Prostate gland (tissue), 2 donors: ENCODE measurements around the gene EXOC5. TPM values are rescaled to one million over a fixed set of nuclear protein-coding genes. Genes with fewer than 3 reads are reported as not detected.
"Not testable (repeated sequence)": the region's sequence is repeated elsewhere in the genome, so short reads cannot be mapped to it uniquely, and the experiment has no call there.

ENCODE experiments used
- DNase-seq: peaks from one replicate; pipeline ENCODE4 v3.0.0-alpha.2; 2019; ENCODE audit warnings: low spot score
- H3K27ac ChIP-seq, 2 donors: fragments of 200-600 bp; sonication (generic); 2 replicates each; pipeline ENCODE4 v1.5.1; 2017 to 2019
- H3K27me3 ChIP-seq: fragments of 200-600 bp; sonication (generic); replicated peaks from 2 replicates; pipeline ENCODE4 v1.5.1; 2019; ENCODE audit not compliant: insufficient read depth
- H3K36me3 ChIP-seq, 2 donors: fragments of 200-600 bp; sonication (generic); 1 replicate in 1 of 2; 2 replicates in 1 of 2; pipeline versions ENCODE4 v1.5.1 to v1.8.1; 2017 to 2019
- H3K4me1 ChIP-seq: fragments of 200-600 bp; sonication (generic); replicated peaks from 2 replicates; pipeline ENCODE4 v1.5.1; 2019
- H3K4me3 ChIP-seq, 2 donors: fragments of 200-600 bp; sonication (generic); 2 replicates each; pipeline ENCODE4 v1.5.1; 2017 to 2019
- H3K9me3 ChIP-seq: fragments of 200-600 bp; sonication (generic); 2 replicates; pipeline ENCODE4 v1.5.1; 2017
- POLR2A ChIP-seq: fragments of 450-650 bp; IDR thresholded peaks from one replicate; pipeline ENCODE4 v1.6.1; 2016; ENCODE audit warnings: antibody characterized with exemption, mild to moderate bottlenecking
- POLR2AphosphoS5 ChIP-seq: sonication (generic); formaldehyde crosslinking; IDR thresholded peaks from one replicate; pipeline ENCODE4 v1.6.1; 2017; ENCODE audit warnings: antibody characterized with exemption
- WGBS: methylation state at CpG from one replicate; pipeline ENCODE4 v1.1.5; 2018; 5-methylcytosine and 5-hydroxymethylcytosine counted together
- intact Hi-C: fragments of 100-400 bp; cut with DNase I; formaldehyde crosslinking; loops from one replicate; pipeline ENCODE4 v1.14.2; 2022
- total RNA-seq, 2 donors: library from RNA; depleted of rRNA; stranded (reverse); fragments of >200 nt; gene quantifications; one replicate each; pipeline ENCODE4 v1.1.0, GENCODE V29; 2016
- TF ChIP-seq, protein P1 (sequence below), 4 experiments: fragments of 200-600 bp in 2 of 4; fragments of 450-650 bp in 2 of 4; sonication (generic) in 2 of 4; IDR thresholded peaks; 1 replicate in 3 of 4; 2 replicates in 1 of 4; pipeline ENCODE4 v1.5.1; 2016 to 2019; ENCODE audit warnings: antibody characterized with exemption in 4 of 4, mild to moderate bottlenecking in 2 of 4, moderate library complexity in 2 of 4

EXOC5 gene
- total RNA-seq, 2 donors from 2014 or later, result 27.4 to 48.7 TPM

DNA sequence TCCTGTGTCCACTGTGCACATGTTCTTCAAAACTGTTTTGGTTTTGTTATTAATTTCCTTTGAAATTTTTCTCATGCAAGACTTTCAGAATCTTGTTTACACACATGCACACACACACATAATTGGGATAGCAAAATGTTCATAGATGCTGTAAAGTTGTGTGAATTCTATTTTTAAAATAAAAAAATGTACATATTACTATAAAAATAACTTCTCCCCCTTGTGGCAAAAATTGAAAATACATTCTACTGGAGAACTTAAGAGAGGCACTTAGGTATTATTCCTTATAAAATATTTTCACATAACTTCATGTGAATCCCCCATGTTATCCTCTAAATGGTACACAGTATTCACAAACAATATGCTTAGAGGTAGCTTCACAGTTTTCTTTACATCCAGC lies 66.0 kb downstream of the EXOC5 start:
- H3K4me3 ChIP-seq, H3K27me3 ChIP-seq, H3K4me1 ChIP-seq, H3K27ac ChIP-seq, H3K9me3 ChIP-seq, intact Hi-C loops, H3K36me3 ChIP-seq, DNase-seq: not testable (repeated sequence)
- TF ChIP-seq, protein P1, sequence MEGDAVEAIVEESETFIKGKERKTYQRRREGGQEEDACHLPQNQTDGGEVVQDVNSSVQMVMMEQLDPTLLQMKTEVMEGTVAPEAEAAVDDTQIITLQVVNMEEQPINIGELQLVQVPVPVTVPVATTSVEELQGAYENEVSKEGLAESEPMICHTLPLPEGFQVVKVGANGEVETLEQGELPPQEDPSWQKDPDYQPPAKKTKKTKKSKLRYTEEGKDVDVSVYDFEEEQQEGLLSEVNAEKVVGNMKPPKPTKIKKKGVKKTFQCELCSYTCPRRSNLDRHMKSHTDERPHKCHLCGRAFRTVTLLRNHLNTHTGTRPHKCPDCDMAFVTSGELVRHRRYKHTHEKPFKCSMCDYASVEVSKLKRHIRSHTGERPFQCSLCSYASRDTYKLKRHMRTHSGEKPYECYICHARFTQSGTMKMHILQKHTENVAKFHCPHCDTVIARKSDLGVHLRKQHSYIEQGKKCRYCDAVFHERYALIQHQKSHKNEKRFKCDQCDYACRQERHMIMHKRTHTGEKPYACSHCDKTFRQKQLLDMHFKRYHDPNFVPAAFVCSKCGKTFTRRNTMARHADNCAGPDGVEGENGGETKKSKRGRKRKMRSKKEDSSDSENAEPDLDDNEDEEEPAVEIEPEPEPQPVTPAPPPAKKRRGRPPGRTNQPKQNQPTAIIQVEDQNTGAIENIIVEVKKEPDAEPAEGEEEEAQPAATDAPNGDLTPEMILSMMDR (IDR thresholded peaks at IDR 0.05), result peak in 1 of 4 experiments; percentile 19

DNA sequence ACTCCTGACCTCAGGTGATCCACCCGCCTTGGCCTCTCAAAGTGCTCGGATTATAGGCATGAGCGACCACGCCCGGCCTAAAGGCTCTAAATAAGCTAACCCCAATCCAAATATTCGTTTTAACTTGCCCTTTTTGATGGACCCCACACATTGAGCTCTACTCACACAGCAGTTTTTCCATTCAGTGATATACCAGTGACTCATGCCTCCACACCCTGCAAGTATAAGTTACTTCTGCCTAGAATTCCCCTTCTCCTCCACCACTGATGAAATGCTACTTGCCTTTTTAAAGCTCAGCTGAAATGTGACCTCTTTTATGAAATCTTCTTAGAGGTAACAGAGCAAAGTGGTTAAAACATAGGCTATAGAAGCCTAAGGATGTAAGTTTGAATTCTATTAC lies 68.8 kb downstream of the EXOC5 start:
- no peaks in the 10 kb centered on the region for H3K36me3 ChIP-seq
- no peak overlapping the region for H3K27ac ChIP-seq
- no peaks in the 10 kb centered on the region for H3K27me3 ChIP-seq
- H3K9me3 ChIP-seq, result no peaks in the 10 kb centered on the region
- DNase-seq, result no peak
- WGBS, result 83% methylated on average over 6 of the region's 6 CpGs
- no peak for TF ChIP-seq POLR2A
- TF ChIP-seq, protein P1 (IDR thresholded peaks at IDR 0.05), result no peak
- TF ChIP-seq POLR2AphosphoS5, result no peak
- no peaks in the 10 kb centered on the region for H3K4me1 ChIP-seq
- H3K4me3 ChIP-seq, result no peak overlapping the region
- intact Hi-C loops, result no loop called here

DNA sequence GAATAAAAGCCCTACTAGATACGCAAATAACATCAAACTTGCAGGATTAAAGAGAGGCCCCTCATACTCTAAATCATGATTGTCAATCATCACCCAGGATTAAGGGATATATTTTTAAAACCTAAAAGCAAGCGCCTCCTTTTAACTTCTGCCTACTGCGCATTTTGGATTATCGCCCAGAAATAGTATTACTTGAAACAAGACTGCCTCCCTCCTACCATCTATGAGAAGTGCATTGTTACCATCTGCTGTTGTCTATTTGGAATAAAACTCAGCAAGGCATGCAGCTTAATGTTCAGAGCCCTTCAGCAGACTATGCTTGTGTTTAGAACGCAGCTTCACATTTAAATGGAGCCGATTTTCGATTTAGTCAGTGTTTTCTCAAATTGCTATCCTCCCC lies 79.6 kb downstream of the EXOC5 start:
- Histone ChIP-seq H3K9me3 (no peaks in the 10 kb centered on the region), H3K27me3 (no peaks in the 10 kb centered on the region), H3K36me3 (no peaks in the 10 kb centered on the region), H3K27ac (no peak overlapping the region), H3K4me3 (no peak overlapping the region), H3K4me1 (no peaks in the 10 kb centered on the region)
- intact Hi-C loops, result no loop called here
- no peak for DNase-seq
- WGBS, result 77% methylated on average over 7 of the region's 7 CpGs
- TF ChIP-seq POLR2AphosphoS5 (no peak), POLR2A (no peak)
- TF ChIP-seq, protein P1 (IDR thresholded peaks at IDR 0.05), result peak in 1 of 4 experiments; percentile 29

DNA sequence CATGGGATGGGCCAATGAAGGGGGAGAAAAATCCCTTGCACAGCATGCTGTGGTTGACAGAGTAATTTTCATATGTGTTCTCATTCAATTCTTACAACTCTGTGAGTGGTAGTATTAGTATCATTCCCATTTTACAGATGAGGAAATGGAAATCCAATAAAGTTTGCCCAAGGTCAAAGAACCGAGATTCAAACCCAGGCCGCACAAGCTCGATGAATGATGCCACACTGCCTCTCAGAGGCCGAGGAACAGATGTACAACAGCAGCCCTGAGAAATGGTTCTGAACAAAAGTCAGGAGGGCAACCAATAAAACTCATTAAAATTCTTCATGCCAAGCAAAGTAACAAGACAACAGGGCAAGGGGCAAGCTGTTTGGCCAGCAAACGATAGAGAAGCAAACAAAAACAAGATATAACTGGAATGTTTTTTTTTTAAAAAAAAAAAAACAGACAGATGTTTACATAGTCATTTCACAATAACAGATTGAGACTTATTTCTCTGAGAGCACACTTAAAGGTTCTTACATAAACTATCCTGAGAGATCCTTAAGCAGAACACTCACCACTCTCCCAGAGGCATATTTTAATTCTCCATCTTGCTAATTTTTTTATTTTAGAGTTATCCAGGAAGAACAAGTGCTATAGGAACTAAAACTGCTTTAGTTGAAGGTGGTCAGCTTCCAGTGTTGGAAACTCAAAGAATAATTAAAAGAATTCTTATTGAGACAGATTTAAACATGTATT lies 85.8 kb downstream of the EXOC5 start:
- 10% methylated on average over 5 of the region's 5 CpGs for WGBS
- Histone ChIP-seq H3K4me3 (no peak overlapping the region), H3K4me1 (no peaks in the 10 kb centered on the region), H3K9me3 (no peaks in the 10 kb centered on the region), H3K27ac (no peak overlapping the region), H3K36me3 (no peaks in the 10 kb centered on the region), H3K27me3 (no peaks in the 10 kb centered on the region)
- TF ChIP-seq, protein P1 (IDR thresholded peaks at IDR 0.05), result no peak
- no peak for TF ChIP-seq POLR2A
- no peak for TF ChIP-seq POLR2AphosphoS5
- no peak for DNase-seq
- intact Hi-C loops, result no loop called here

DNA sequence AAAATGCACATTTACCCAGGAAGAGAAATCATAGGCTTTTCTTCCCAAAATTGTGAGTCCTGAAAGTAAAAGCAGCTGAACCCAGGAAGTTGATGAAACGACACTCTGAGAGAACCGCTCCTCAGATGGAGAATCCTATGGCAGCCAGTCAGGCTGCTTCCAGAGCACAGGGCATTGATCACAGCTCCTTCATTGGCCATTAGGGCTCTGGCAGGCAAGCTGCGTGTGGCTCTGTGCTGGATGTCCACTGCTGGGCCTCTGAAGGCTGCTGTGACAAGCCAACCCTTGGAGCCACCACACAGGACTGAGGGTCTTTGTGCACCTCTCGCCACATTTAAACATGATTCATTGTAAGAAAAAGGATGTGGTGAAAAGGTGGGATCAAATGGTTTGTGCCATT lies 89.4 kb downstream of the EXOC5 start:
- Histone ChIP-seq H3K4me1 (no peaks in the 10 kb centered on the region), H3K27me3 (no peaks in the 10 kb centered on the region), H3K4me3 (no peak overlapping the region), H3K36me3 (no peaks in the 10 kb centered on the region), H3K9me3 (no peaks in the 10 kb centered on the region), H3K27ac (no peak overlapping the region)
- no peak for TF ChIP-seq POLR2A
- no peak for TF ChIP-seq POLR2AphosphoS5
- TF ChIP-seq, protein P1 (IDR thresholded peaks at IDR 0.05), result no peak
- WGBS, result 72% methylated on average over 4 of the region's 4 CpGs
- intact Hi-C loops, result no loop called here
- DNase-seq, result no peak
